PC-9 (cell line): ENCODE measurements around the gene RASAL2.

Experiments used
- CTCF ChIP-seq: fragments of 200-600 bp; sonication (generic); conservative IDR thresholded peaks from 2 replicates; pipeline ENCODE4 v1.6.1; 2017; ENCODE audit warnings: mixed run types, antibody characterized with exemption, mild to moderate bottlenecking, moderate library complexity
- EZH2 ChIP-seq: fragments of 200-600 bp; sonication (generic); IDR thresholded peaks from 2 replicates; pipeline ENCODE4 v1.8.0; 2017; ENCODE audit warnings: antibody characterized with exemption, low read depth

GRCh38 chr1:178528228-178528952 lies 434.5 kb downstream of the RASAL2 start:
- TF ChIP-seq CTCF = no peak
- TF ChIP-seq EZH2 = no peak
